Astrocyte (in vitro differentiated cells and primary cell): Measurements from ENCODE around the gene ZNF277.

Experiments used
- CTCF ChIP-seq: IDR thresholded peaks from 2 replicates; pipeline ENCODE4 v1.5.1; 2011; ENCODE audit warnings: low read depth, mild to moderate bottlenecking, inconsistent platforms, low read length, moderate library complexity; ENCODE audit not compliant: insufficient read depth
- EZH2 ChIP-seq: IDR thresholded peaks from 2 replicates; pipeline ENCODE4 v1.6.1; 2012; ENCODE audit warnings: mild to moderate bottlenecking, low read length, inconsistent platforms; ENCODE audit not compliant: insufficient read depth

- no peak for TF ChIP-seq CTCF
- TF ChIP-seq EZH2: no peak
Measured at GRCh38 chr7:112372101-112372500, 165.6 kb downstream of the ZNF277 start.
